ENCODE measurements around the gene PSMA7. TPM values are rescaled to one million over a fixed set of nuclear protein-coding genes. Genes with fewer than 3 reads are reported as not detected.

The PSMA7 gene
- polyA plus RNA-seq, 1 donor (not counting 4 experiments of a cell fraction or from before 2014, with no cell fraction given): 383 TPM

DNA sequence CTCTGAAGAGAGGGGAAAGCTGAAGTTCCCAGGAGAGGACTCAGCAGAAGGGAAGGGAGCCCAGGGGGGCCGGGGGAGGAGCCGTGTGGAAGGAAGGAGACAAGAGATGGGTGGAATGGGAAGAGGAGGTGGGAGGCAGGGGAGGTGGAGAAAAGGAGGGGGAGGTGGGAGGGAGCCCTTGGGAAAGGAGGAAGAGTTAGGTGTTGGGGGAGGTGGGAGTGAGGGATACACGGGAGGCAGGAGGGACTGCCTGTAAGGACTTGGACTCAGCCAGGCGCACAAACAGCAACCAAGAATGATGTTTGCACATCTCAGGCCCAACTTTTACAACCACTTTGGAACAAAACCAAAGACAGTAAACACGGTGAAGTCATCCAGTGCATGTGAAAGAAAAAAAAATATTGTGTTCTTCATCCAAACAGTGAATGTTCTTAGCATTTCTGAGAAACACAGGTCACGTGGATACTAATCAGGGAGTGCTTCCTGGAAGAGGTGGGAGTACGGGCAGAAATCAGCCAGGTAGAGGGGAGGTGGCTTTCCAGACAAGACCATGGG is 38.3 kb downstream of the PSMA7 start:
- H3K9me3 ChIP-seq (ENCODE audit: control insufficient read depth, low read depth, low read length): peaks cover 18% of the 10 kb centered on the region
- dilution Hi-C loops (cut with MboI; ENCODE audit: extremely low pct_ligation_motif_present, low sequenced_read_pairs): no loop called here
- no peaks in the 10 kb centered on the region for H3K9me1 ChIP-seq (ENCODE audit: control insufficient read depth, extremely low read depth, insufficient read depth, low read length)

DNA sequence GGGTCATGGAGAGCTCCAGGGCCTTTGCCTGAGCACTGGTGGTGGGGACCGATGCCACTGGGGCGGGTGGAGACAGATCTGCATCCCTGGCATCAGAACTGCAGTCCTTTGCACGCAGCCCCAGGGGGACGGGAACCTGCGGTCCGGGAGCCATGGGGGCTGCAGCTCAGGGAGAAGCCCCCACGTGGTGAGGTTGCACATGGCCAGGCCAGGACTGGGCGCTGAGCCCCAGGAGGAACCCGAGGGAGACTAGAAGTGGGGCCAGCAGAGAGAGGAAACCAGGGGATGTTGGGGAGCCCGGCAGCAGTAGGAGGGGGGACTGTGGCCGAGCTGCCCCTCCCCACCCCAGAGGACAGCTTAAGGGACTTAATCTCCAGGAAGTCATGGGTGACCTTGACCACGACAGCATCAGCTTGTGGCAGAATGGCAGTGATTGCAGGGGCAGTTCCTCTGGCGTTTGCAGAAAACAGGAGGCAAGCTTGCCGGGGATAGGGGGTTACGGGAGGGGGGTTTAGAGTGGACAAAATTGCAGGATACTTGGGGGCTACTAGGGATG is 38.9 kb downstream of the PSMA7 start:
- FAIRE-seq (no peak), DNase-seq (ENCODE audit: low read depth, low spot score) (no peak)
- H3K79me2 ChIP-seq (ENCODE audit: control insufficient read depth, insufficient read depth, low read length): no peaks in the 10 kb centered on the region
- H3K4me1 ChIP-seq (ENCODE audit: control insufficient read depth, extremely low read depth, insufficient read depth, low read length): no peaks in the 10 kb centered on the region
- no peaks in the 10 kb centered on the region for H3K27me3 ChIP-seq (ENCODE audit: control insufficient read depth, extremely low read depth, insufficient read depth, low read length)
- H3K4me3 ChIP-seq (ENCODE audit: control insufficient read depth in 2 of 3, extremely low read depth in 1 of 3, insufficient read depth in 2 of 3, low read depth in 1 of 3, low read length in 3 of 3): no peak overlapping the region
- H3K9ac ChIP-seq (ENCODE audit: control insufficient read depth, extremely low read depth, insufficient read depth, low read length): no peak overlapping the region
- dilution Hi-C loops (cut with MboI; ENCODE audit: extremely low pct_ligation_motif_present, low sequenced_read_pairs): no loop called here
- TF ChIP-seq, protein P1, sequence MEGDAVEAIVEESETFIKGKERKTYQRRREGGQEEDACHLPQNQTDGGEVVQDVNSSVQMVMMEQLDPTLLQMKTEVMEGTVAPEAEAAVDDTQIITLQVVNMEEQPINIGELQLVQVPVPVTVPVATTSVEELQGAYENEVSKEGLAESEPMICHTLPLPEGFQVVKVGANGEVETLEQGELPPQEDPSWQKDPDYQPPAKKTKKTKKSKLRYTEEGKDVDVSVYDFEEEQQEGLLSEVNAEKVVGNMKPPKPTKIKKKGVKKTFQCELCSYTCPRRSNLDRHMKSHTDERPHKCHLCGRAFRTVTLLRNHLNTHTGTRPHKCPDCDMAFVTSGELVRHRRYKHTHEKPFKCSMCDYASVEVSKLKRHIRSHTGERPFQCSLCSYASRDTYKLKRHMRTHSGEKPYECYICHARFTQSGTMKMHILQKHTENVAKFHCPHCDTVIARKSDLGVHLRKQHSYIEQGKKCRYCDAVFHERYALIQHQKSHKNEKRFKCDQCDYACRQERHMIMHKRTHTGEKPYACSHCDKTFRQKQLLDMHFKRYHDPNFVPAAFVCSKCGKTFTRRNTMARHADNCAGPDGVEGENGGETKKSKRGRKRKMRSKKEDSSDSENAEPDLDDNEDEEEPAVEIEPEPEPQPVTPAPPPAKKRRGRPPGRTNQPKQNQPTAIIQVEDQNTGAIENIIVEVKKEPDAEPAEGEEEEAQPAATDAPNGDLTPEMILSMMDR (optimal IDR thresholded peaks at IDR 0.05 in 1 of 3, IDR thresholded peaks at IDR 0.05 in 1 of 3, conservative IDR thresholded peaks at IDR 0.05 in 1 of 3; ENCODE audit: extremely low read depth in 1 of 3, insufficient read depth in 2 of 3, low read length in 3 of 3): no peak
- TF ChIP-seq EZH2 (IDR thresholded peaks at IDR 0.05; ENCODE audit: low read length): no peak
- no peaks in the 10 kb centered on the region for H3K36me3 ChIP-seq (ENCODE audit: control insufficient read depth in 2 of 2, extremely low read depth in 1 of 2, insufficient read depth in 2 of 2, low read length in 2 of 2)
- H3K9me1 ChIP-seq (ENCODE audit: control insufficient read depth, extremely low read depth, insufficient read depth, low read length): no peaks in the 10 kb centered on the region
- H4K20me1 ChIP-seq (ENCODE audit: control insufficient read depth, extremely low read depth, insufficient read depth, low read length): no peaks in the 10 kb centered on the region
- H2AFZ ChIP-seq (ENCODE audit: control insufficient read depth, low read length): no peak overlapping the region
- H3K4me2 ChIP-seq (ENCODE audit: control insufficient read depth, extremely low read depth, insufficient read depth, low read depth, low read length): no peak overlapping the region
- H3K27ac ChIP-seq (ENCODE audit: control insufficient read depth, insufficient read depth, low read length): no peak overlapping the region
- H3K9me3 ChIP-seq (ENCODE audit: control insufficient read depth, low read depth, low read length): peaks cover 16% of the 10 kb centered on the region

More for the DNA sequence above, 38.3 kb downstream of the PSMA7 start:
- H3K4me2 ChIP-seq (ENCODE audit: control insufficient read depth, extremely low read depth, insufficient read depth, low read depth, low read length): no peak overlapping the region
- TF ChIP-seq EZH2 (IDR thresholded peaks at IDR 0.05; ENCODE audit: low read length): no peak
- TF ChIP-seq, protein P1 (optimal IDR thresholded peaks at IDR 0.05 in 1 of 3, IDR thresholded peaks at IDR 0.05 in 1 of 3, conservative IDR thresholded peaks at IDR 0.05 in 1 of 3; ENCODE audit: extremely low read depth in 1 of 3, insufficient read depth in 2 of 3, low read length in 3 of 3): no peak
- no peaks in the 10 kb centered on the region for H4K20me1 ChIP-seq (ENCODE audit: control insufficient read depth, extremely low read depth, insufficient read depth, low read length)
- no peak overlapping the region for H3K27ac ChIP-seq (ENCODE audit: control insufficient read depth, insufficient read depth, low read length)
- H3K4me3 ChIP-seq (ENCODE audit: control insufficient read depth in 2 of 3, extremely low read depth in 1 of 3, insufficient read depth in 2 of 3, low read depth in 1 of 3, low read length in 3 of 3): no peak overlapping the region
- no peaks in the 10 kb centered on the region for H3K36me3 ChIP-seq (ENCODE audit: control insufficient read depth in 2 of 2, extremely low read depth in 1 of 2, insufficient read depth in 2 of 2, low read length in 2 of 2)
- no peaks in the 10 kb centered on the region for H3K79me2 ChIP-seq (ENCODE audit: control insufficient read depth, insufficient read depth, low read length)
- H3K9ac ChIP-seq (ENCODE audit: control insufficient read depth, extremely low read depth, insufficient read depth, low read length): no peak overlapping the region
- FAIRE-seq (no peak), DNase-seq (ENCODE audit: low read depth, low spot score) (no peak)
- H3K27me3 ChIP-seq (ENCODE audit: control insufficient read depth, extremely low read depth, insufficient read depth, low read length): no peaks in the 10 kb centered on the region
- H2AFZ ChIP-seq (ENCODE audit: control insufficient read depth, low read length): no peak overlapping the region
- no peaks in the 10 kb centered on the region for H3K4me1 ChIP-seq (ENCODE audit: control insufficient read depth, extremely low read depth, insufficient read depth, low read length)

Measured in keratinocyte (primary cell).